Aorta (tissue), 5 donors: ENCODE results near the gene SLC31A1. TPM values are rescaled to one million over a fixed set of nuclear protein-coding genes. Genes with fewer than 3 reads are reported as not detected.

ENCODE experiments used
- ATAC-seq: fragments of 200-7000 bp; cut with Tn5 transposase; one replicate; pipeline ENCODE4 v1.9.1; 2022; ENCODE audit warnings: moderate library complexity; ENCODE audit not compliant: low FRiP score
- DNase-seq, 2 donors: peaks; one replicate each; pipeline ENCODE4 v3.0.0-alpha.2; 2020
- H3K27ac ChIP-seq, 2 donors: one replicate each; pipeline ENCODE4 v1.5.1; 2013; ENCODE audit warnings: low read length in 2 of 2, mild to moderate bottlenecking in 2 of 2, moderate library complexity in 2 of 2, control low read depth in 1 of 2, inconsistent platforms in 1 of 2, low read depth in 1 of 2
- H3K27me3 ChIP-seq, 2 donors: one replicate each; pipeline ENCODE4 v1.6.1; 2013; ENCODE audit warnings: control low read depth in 1 of 2, low read length in 1 of 2, mild to moderate bottlenecking in 1 of 2, moderate library complexity in 1 of 2; ENCODE audit not compliant: insufficient read depth in 2 of 2, control insufficient read depth in 1 of 2
- H3K36me3 ChIP-seq, 2 donors: one replicate each; pipeline ENCODE4 v1.6.1; 2013; ENCODE audit warnings: control low read depth in 1 of 2, low read length in 1 of 2, mild to moderate bottlenecking in 1 of 2; ENCODE audit not compliant: insufficient read depth in 2 of 2, control insufficient read depth in 1 of 2
- H3K4me1 ChIP-seq, 2 donors: one replicate each; pipeline ENCODE4 v1.6.1; 2013; ENCODE audit warnings: low read length in 2 of 2, control low read depth in 1 of 2, mild to moderate bottlenecking in 1 of 2, moderate library complexity in 1 of 2; ENCODE audit not compliant: insufficient read depth in 2 of 2, control insufficient read depth in 1 of 2
- H3K4me3 ChIP-seq, 2 donors: one replicate each; pipeline ENCODE4 v1.5.1; 2013; ENCODE audit warnings: low read length in 2 of 2, control low read depth in 1 of 2, mild to moderate bottlenecking in 1 of 2
- H3K9me3 ChIP-seq: one replicate; pipeline ENCODE4 v1.6.1; 2013; ENCODE audit warnings: mild to moderate bottlenecking, low read length; ENCODE audit not compliant: control insufficient read depth
- WGBS, 2 donors: extraction: QIAGEN DNeasy Blood & Tissue Kit; methylation state at CpG; one replicate each; pipeline ENCODE4 v1.1.7; 2013; 5-methylcytosine and 5-hydroxymethylcytosine counted together
- intact Hi-C, 2 donors: fragments of 100-400 bp; cut with DNase I; formaldehyde crosslinking; loops; one replicate each; pipeline versions ENCODE4 v1.14.2 to v1.15.0; 2022
- polyA plus RNA-seq, 2 donors: library from polyadenylated mRNA; stranded (reverse); fragments of 200-250 nt; gene quantifications; one replicate each; pipeline ENCODE4 v1.2.3, GENCODE V29; 2013
- total RNA-seq, 2 donors: library from RNA; stranded (reverse); fragmentation: NEBNext Ultra II Directional; extraction: Animal tissue kit (Norgen Biotek cat#: 25700); gene quantifications; one replicate each; pipeline ENCODE4 v1.2.1, GENCODE V29; 2021
- donor health status: healthy with polysubstance abuse.
- donor health status: Bipolar disorder and iron deficiency.
- donor health status: DM: no; HTN: no; CAD: no.
- donor health status: DM: no; HTN: no; CAD: no.
- donor health status: DM: yes; HTN: yes; CAD: no.

The SLC31A1 gene
- total and polyA plus RNA-seq, 4 donors = 6.0 to 17.1 (median 13.0) TPM

- peaks cover 5 to 13% of the 10 kb centered on the region in 2 donors for H3K36me3 ChIP-seq
- 15 to 38% methylated on average over 1 of the region's 1 CpG for WGBS, 2 donors
- intact Hi-C loops = no loop called here
- DNase-seq = no peak
- H3K27me3 ChIP-seq = no peaks in the 10 kb centered on the region
- no peak for ATAC-seq
- no peaks in the 10 kb centered on the region for H3K9me3 ChIP-seq
- H3K27ac ChIP-seq = no peak overlapping the region
- no peak overlapping the region for H3K4me3 ChIP-seq
- H3K4me1 ChIP-seq = no peaks in the 10 kb centered on the region
Observed at GRCh38 chr9:113258282-113258681, 36.9 kb downstream of the SLC31A1 start.

- peaks cover 5 to 15% of the 10 kb centered on the region in 2 donors for H3K36me3 ChIP-seq
- no peaks in the 10 kb centered on the region for H3K4me1 ChIP-seq
- H3K27ac ChIP-seq = no peak overlapping the region
- ATAC-seq (no peak), DNase-seq (no peak)
- intact Hi-C loops = no loop called here
- no peaks in the 10 kb centered on the region for H3K9me3 ChIP-seq
- WGBS, 2 donors = 88 to 96% methylated on average over 1 of the region's 1 CpG
- H3K4me3 ChIP-seq = no peak overlapping the region
- H3K27me3 ChIP-seq = no peaks in the 10 kb centered on the region
Observed at GRCh38 chr9:113261917-113262671, 40.8 kb downstream of the SLC31A1 start.

- Histone ChIP-seq H3K27ac (no peak overlapping the region), H3K4me1 (no peaks in the 10 kb centered on the region), H3K27me3 (no peaks in the 10 kb centered on the region), H3K9me3 (no peaks in the 10 kb centered on the region), H3K4me3 (no peak overlapping the region), H3K36me3 (peaks cover 12% of the 10 kb centered on the region in 2 donors)
- ATAC-seq (no peak), DNase-seq (no peak)
- WGBS, 2 donors = 87% methylated on average over 3 of the region's 3 CpGs
- intact Hi-C loops = no loop called here
Observed at GRCh38 chr9:113266174-113266573, 44.8 kb downstream of the SLC31A1 start.

GRCh38 chr9:113267911-113268566 is 46.7 kb downstream of the SLC31A1 start:
- no peak overlapping the region for H3K4me3 ChIP-seq
- ATAC-seq (no peak), DNase-seq (no peak)
- H3K4me1 ChIP-seq = no peaks in the 10 kb centered on the region
- intact Hi-C loops = no loop called here
- no peaks in the 10 kb centered on the region for H3K9me3 ChIP-seq
- H3K27ac ChIP-seq = no peak overlapping the region
- H3K27me3 ChIP-seq = no peaks in the 10 kb centered on the region
- WGBS, 2 donors = 83 to 92% methylated on average over 4 of the region's 4 CpGs
- peaks cover 11 to 12% of the 10 kb centered on the region in 2 donors for H3K36me3 ChIP-seq

- Histone ChIP-seq H3K9me3 (no peaks in the 10 kb centered on the region), H3K4me1 (no peaks in the 10 kb centered on the region), H3K27me3 (no peaks in the 10 kb centered on the region), H3K27ac (no peak overlapping the region), H3K4me3 (no peak overlapping the region), H3K36me3 (peaks cover 11 to 12% of the 10 kb centered on the region in 2 donors)
- WGBS, 2 donors = 86% methylated on average over 2 of the region's 2 CpGs
- intact Hi-C loops = no loop called here
- ATAC-seq (no peak), DNase-seq (no peak)
Observed at GRCh38 chr9:113269355-113269754, 48.0 kb downstream of the SLC31A1 start.

GRCh38 chr9:113269871-113270270 is 48.5 kb downstream of the SLC31A1 start:
- Histone ChIP-seq H3K27me3 (no peaks in the 10 kb centered on the region), H3K36me3 (peaks cover 10 to 12% of the 10 kb centered on the region in 2 donors), H3K4me1 (no peaks in the 10 kb centered on the region), H3K27ac (no peak overlapping the region), H3K9me3 (no peaks in the 10 kb centered on the region), H3K4me3 (no peak overlapping the region)
- ATAC-seq (no peak), DNase-seq (no peak)
- intact Hi-C loops = loop anchor here (10.0 kb wide), 3 partner anchors 135 to 385 kb away; partner anchors contain the start of gene ALAD (in 1 of the 2)
- 84 to 85% methylated on average over 2 of the region's 2 CpGs for WGBS, 2 donors

- H3K27me3 ChIP-seq = no peaks in the 10 kb centered on the region
- DNase-seq = no peak
- no peaks in the 10 kb centered on the region for H3K9me3 ChIP-seq
- H3K27ac ChIP-seq = peak overlapping the region; percentile 47 to 82
- 0% methylated on average over 15 of the region's 15 CpGs for WGBS, 2 donors
- H3K36me3 ChIP-seq = peaks cover 5 to 12% of the 10 kb centered on the region in 2 donors
- ATAC-seq = peak; percentile 71
- peaks cover 2 to 4% of the 10 kb centered on the region in 2 donors for H3K4me1 ChIP-seq
- H3K4me3 ChIP-seq = peak overlapping the region; percentile 64 to 97
- intact Hi-C loops = loop anchor here (2.0 to 10.0 kb wide), 7 partner anchors 54 to 383 kb away; partner anchors contain the start of genes ALAD (in 2 of the 2), FKBP15 (in 1 of the 2), SLC31A1 (in 1 of the 2) and WDR31 (in 1 of the 2)
Observed at GRCh38 chr9:113274474-113275156, 53.3 kb downstream of the SLC31A1 start.
